WTC11 (cell line): ENCODE measurements around the gene TP53BP2. TPM values are rescaled to one million over a fixed set of nuclear protein-coding genes. Genes with fewer than 3 reads are reported as not detected.

Source experiments
- ATAC-seq: fragments of 200-7000 bp; cut with Tn5 transposase; 2 replicates; pipeline ENCODE4 v1.10.0; 2021; ENCODE audit warnings: mild to moderate bottlenecking, moderate library complexity
- CTCF ChIA-PET: fragments of 300-600 bp; sonication (Branson Sonifier 250); formaldehyde crosslinking; loops from one replicate; lab custom pipeline; 2021; ENCODE audit warnings: antibody characterized with exemption; lab: Charles Lee
- POLR2A ChIA-PET: fragments of 350-600 bp; sonication (Branson Sonifier 250); formaldehyde crosslinking; loops from one replicate; lab custom pipeline; 2021; ENCODE audit warnings: antibody characterized with exemption; lab: Charles Lee
- DNase-seq: peaks from one replicate; pipeline ENCODE4 v3.0.0; 2021; ENCODE audit warnings: low spot score
- H3K27ac Mint-ChIP-seq: 2 replicates; pipeline ENCODE4 v1.8.0; 2021; ENCODE audit warnings: mixed read lengths
- H3K27me3 Mint-ChIP-seq: 2 replicates; pipeline ENCODE4 v1.8.0; 2021; ENCODE audit warnings: low read depth, mild to moderate bottlenecking, moderate library complexity, mixed read lengths
- H3K36me3 Mint-ChIP-seq: 2 replicates; pipeline ENCODE4 v1.8.0; 2021; ENCODE audit warnings: mixed read lengths
- H3K4me1 Mint-ChIP-seq: 2 replicates; pipeline ENCODE4 v1.8.0; 2022; ENCODE audit warnings: mixed read lengths
- H3K4me3 Mint-ChIP-seq: 2 replicates; pipeline ENCODE4 v1.8.0; 2021; ENCODE audit warnings: mild to moderate bottlenecking, moderate library complexity, mixed read lengths
- H3K9me3 Mint-ChIP-seq: 2 replicates; pipeline ENCODE4 v1.8.0; 2021; ENCODE audit warnings: mixed read lengths
- CBFB ChIP-seq: sonication (generic); formaldehyde crosslinking; IDR thresholded peaks from 2 replicates; pipeline ENCODE4 v1.8.1; 2022; ENCODE audit warnings: mild to moderate bottlenecking, low read depth, missing genetic modification reagents
- ETV6 ChIP-seq: sonication (generic); formaldehyde crosslinking; IDR thresholded peaks from 2 replicates; pipeline ENCODE4 v1.8.1; 2022; ENCODE audit warnings: mild to moderate bottlenecking, missing genetic modification reagents
- FOXP1 ChIP-seq: sonication (generic); formaldehyde crosslinking; IDR thresholded peaks from 2 replicates; pipeline ENCODE4 v1.8.0; 2022; ENCODE audit warnings: missing genetic modification reagents, mild to moderate bottlenecking, moderate library complexity, borderline replicate concordance
- GABPB1 ChIP-seq: sonication (generic); formaldehyde crosslinking; IDR thresholded peaks from 2 replicates; pipeline ENCODE4 v1.8.1; 2023; ENCODE audit warnings: mild to moderate bottlenecking, missing genetic modification reagents
- IRF2 ChIP-seq: sonication (generic); formaldehyde crosslinking; IDR thresholded peaks from 2 replicates; pipeline ENCODE4 v1.8.0; 2022; ENCODE audit warnings: low read depth, missing genetic modification reagents, borderline replicate concordance
- MXD4 ChIP-seq: fragments of 250-450 bp; sonication (Bioruptor Pico); IDR thresholded peaks from 2 replicates; pipeline ENCODE4 v1.8.0; 2021; ENCODE audit warnings: mild to moderate bottlenecking, moderate library complexity, borderline replicate concordance
- MYBL2 ChIP-seq: sonication (generic); formaldehyde crosslinking; IDR thresholded peaks from 2 replicates; pipeline ENCODE4 v1.8.1; 2023; ENCODE audit warnings: mild to moderate bottlenecking, moderate library complexity, missing genetic modification reagents
- NFATC4 ChIP-seq: fragments of 250-450 bp; sonication (Bioruptor Pico); IDR thresholded peaks from 2 replicates; pipeline ENCODE4 v1.9.0; 2021; ENCODE audit warnings: mild to moderate bottlenecking
- NFE2L1 ChIP-seq: sonication (generic); formaldehyde crosslinking; IDR thresholded peaks from 2 replicates; pipeline ENCODE4 v1.8.1; 2023; ENCODE audit warnings: missing genetic modification reagents
- NR2C2 ChIP-seq: sonication (generic); formaldehyde crosslinking; IDR thresholded peaks from 2 replicates; pipeline ENCODE4 v1.8.0; 2022; ENCODE audit warnings: mild to moderate bottlenecking, missing genetic modification reagents
- RORB ChIP-seq: fragments of 250-450 bp; sonication (Bioruptor Pico); IDR thresholded peaks from 2 replicates; pipeline ENCODE4 v1.9.0; 2021; ENCODE audit warnings: mild to moderate bottlenecking
- SMAD3 ChIP-seq: sonication (generic); formaldehyde crosslinking; IDR thresholded peaks from 2 replicates; pipeline ENCODE4 v1.8.0; 2022; ENCODE audit warnings: missing genetic modification reagents, mild to moderate bottlenecking, borderline replicate concordance
- SOX15 ChIP-seq: fragments of 250-450 bp; sonication (Bioruptor Pico); IDR thresholded peaks from 2 replicates; pipeline ENCODE4 v1.9.0; 2021; ENCODE audit warnings: mild to moderate bottlenecking
- TCF7 ChIP-seq: sonication (generic); formaldehyde crosslinking; IDR thresholded peaks from 2 replicates; pipeline ENCODE4 v1.8.0; 2022; ENCODE audit warnings: mild to moderate bottlenecking, low read depth, missing genetic modification reagents, moderate library complexity
- TEAD4 ChIP-seq: sonication (generic); formaldehyde crosslinking; IDR thresholded peaks from 2 replicates; pipeline ENCODE4 v1.8.0; 2022; ENCODE audit warnings: mild to moderate bottlenecking, missing genetic modification reagents
- TP53 ChIP-seq: sonication (generic); formaldehyde crosslinking; IDR thresholded peaks from 2 replicates; pipeline ENCODE4 v1.8.1; 2023; ENCODE audit warnings: mild to moderate bottlenecking, missing genetic modification reagents
- ZNF138 ChIP-seq: sonication (generic); formaldehyde crosslinking; conservative IDR thresholded peaks from 2 replicates; pipeline ENCODE4 v1.8.1; 2022; ENCODE audit warnings: mild to moderate bottlenecking, moderate library complexity, missing genetic modification reagents
- ZNF396 ChIP-seq: fragments of 250-450 bp; sonication (Bioruptor Pico); IDR thresholded peaks from 2 replicates; pipeline ENCODE4 v1.8.0; 2021; ENCODE audit warnings: mild to moderate bottlenecking, moderate library complexity, borderline replicate concordance
- ZNF423 ChIP-seq: fragments of 250-450 bp; sonication (Bioruptor Pico); IDR thresholded peaks from 2 replicates; pipeline ENCODE4 v2.1.2; 2022; ENCODE audit warnings: mild to moderate bottlenecking, moderate library complexity
- ZNF671 ChIP-seq: fragments of 250-450 bp; sonication (Bioruptor Pico); IDR thresholded peaks from 2 replicates; pipeline ENCODE4 v1.8.0; 2021; ENCODE audit warnings: mild to moderate bottlenecking
- total RNA-seq: library from RNA; stranded (reverse); gene quantifications from 3 replicates; pipeline ENCODE4 v1.2.3, GENCODE V29; 2021
- TF ChIP-seq, protein P1 (sequence below): fragments of 250-450 bp; sonication (Bioruptor Pico); IDR thresholded peaks from 2 replicates; pipeline ENCODE4 v1.9.0; 2021; ENCODE audit warnings: mild to moderate bottlenecking, borderline replicate concordance
- TF ChIP-seq, protein P2 (sequence below): sonication (generic); formaldehyde crosslinking; IDR thresholded peaks from 2 replicates; pipeline ENCODE4 v1.8.1; 2022; ENCODE audit warnings: mild to moderate bottlenecking, missing genetic modification reagents, moderate library complexity, borderline replicate concordance
- TF ChIP-seq, protein P3 (sequence below): sonication (generic); formaldehyde crosslinking; IDR thresholded peaks from 2 replicates; pipeline ENCODE4 v1.8.0; 2022; ENCODE audit warnings: mild to moderate bottlenecking, missing genetic modification reagents
- TF ChIP-seq, protein P4 (sequence below): sonication (generic); formaldehyde crosslinking; IDR thresholded peaks from 2 replicates; pipeline ENCODE4 v1.8.0; 2022; ENCODE audit warnings: missing genetic modification reagents
- TF ChIP-seq, protein P5 (sequence below): sonication (generic); formaldehyde crosslinking; IDR thresholded peaks from 2 replicates; pipeline ENCODE4 v1.8.1; 2023; ENCODE audit warnings: mild to moderate bottlenecking, missing genetic modification reagents
- TF ChIP-seq, protein P6 (sequence below): sonication (generic); formaldehyde crosslinking; IDR thresholded peaks from 2 replicates; pipeline ENCODE4 v1.8.1; 2023; ENCODE audit warnings: mild to moderate bottlenecking, missing genetic modification reagents, moderate library complexity

TP53BP2 gene
- total RNA-seq, 1 experiment from 2014 or later, result 42.7 TPM

DNA sequence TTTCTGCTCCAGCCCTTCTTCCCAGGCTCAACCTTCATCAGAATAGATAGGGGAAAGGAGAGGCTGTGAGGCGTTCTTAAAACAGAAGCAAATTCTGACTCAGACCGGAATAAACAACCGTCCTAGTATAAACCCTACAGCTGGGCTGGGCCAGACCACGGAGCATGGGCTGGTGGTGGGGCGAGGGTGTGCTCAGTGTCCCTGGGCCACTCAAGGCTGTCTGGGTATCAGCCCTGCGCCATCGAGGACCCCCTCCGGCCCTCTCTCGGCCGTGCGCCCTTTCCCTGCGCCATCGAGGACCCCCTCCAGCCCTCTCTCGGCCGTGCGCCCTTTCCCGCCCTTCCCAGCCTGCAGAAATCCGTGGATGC, 97.4 kb downstream of the TP53BP2 start:
- ChIA-PET POLR2A (interaction anchor here (1.0 kb wide), 1 partner anchor 36 kb away, joined by 3 read pairs; the partner anchor contains the start of gene CAPN2), CTCF (interaction anchor here (1.0 to 3.6 kb wide), 17 partner anchors 10 to 303 kb away, joined by 3 to 34 read pairs (median 7); partner anchors contain the start of gene CAPN2)
- peaks cover 17% of the 10 kb centered on the region for H3K4me1 Mint-ChIP-seq
- no peak for DNase-seq
- peaks cover 3% of the 10 kb centered on the region; the same call in 1 of the 2 replicates for H3K36me3 Mint-ChIP-seq
- peaks cover 30% of the 10 kb centered on the region for H3K27me3 Mint-ChIP-seq
- TF ChIP-seq FOXP1 (CRISPR knock-in tag), result no peak
- TF ChIP-seq MYBL2 (CRISPR knock-in tag), result no peak
- no peak for TF ChIP-seq ZNF671 (CRISPR knock-in tag)
- TF ChIP-seq NFE2L1 (CRISPR knock-in tag), result no peak
- no peak for TF ChIP-seq SMAD3 (CRISPR knock-in tag)
- TF ChIP-seq IRF2 (CRISPR knock-in tag), result no peak
- TF ChIP-seq TCF7 (CRISPR knock-in tag), result no peak
- TF ChIP-seq RORB (CRISPR knock-in tag), result no peak
- no peak for TF ChIP-seq ZNF423
- TF ChIP-seq ETV6, result no peak
- no peak for TF ChIP-seq NR2C2
- no peak for TF ChIP-seq NFATC4
- TF ChIP-seq, protein P1, sequence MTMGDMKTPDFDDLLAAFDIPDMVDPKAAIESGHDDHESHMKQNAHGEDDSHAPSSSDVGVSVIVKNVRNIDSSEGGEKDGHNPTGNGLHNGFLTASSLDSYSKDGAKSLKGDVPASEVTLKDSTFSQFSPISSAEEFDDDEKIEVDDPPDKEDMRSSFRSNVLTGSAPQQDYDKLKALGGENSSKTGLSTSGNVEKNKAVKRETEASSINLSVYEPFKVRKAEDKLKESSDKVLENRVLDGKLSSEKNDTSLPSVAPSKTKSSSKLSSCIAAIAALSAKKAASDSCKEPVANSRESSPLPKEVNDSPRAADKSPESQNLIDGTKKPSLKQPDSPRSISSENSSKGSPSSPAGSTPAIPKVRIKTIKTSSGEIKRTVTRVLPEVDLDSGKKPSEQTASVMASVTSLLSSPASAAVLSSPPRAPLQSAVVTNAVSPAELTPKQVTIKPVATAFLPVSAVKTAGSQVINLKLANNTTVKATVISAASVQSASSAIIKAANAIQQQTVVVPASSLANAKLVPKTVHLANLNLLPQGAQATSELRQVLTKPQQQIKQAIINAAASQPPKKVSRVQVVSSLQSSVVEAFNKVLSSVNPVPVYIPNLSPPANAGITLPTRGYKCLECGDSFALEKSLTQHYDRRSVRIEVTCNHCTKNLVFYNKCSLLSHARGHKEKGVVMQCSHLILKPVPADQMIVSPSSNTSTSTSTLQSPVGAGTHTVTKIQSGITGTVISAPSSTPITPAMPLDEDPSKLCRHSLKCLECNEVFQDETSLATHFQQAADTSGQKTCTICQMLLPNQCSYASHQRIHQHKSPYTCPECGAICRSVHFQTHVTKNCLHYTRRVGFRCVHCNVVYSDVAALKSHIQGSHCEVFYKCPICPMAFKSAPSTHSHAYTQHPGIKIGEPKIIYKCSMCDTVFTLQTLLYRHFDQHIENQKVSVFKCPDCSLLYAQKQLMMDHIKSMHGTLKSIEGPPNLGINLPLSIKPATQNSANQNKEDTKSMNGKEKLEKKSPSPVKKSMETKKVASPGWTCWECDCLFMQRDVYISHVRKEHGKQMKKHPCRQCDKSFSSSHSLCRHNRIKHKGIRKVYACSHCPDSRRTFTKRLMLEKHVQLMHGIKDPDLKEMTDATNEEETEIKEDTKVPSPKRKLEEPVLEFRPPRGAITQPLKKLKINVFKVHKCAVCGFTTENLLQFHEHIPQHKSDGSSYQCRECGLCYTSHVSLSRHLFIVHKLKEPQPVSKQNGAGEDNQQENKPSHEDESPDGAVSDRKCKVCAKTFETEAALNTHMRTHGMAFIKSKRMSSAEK (CRISPR knock-in tag), result no peak
- TF ChIP-seq SOX15, result no peak
- H3K27ac Mint-ChIP-seq, result no peak overlapping the region
- H3K4me3 Mint-ChIP-seq, result peak overlapping the region; percentile 82
- H3K9me3 Mint-ChIP-seq, result no peaks in the 10 kb centered on the region
- ATAC-seq, result peak; percentile 52

DNA sequence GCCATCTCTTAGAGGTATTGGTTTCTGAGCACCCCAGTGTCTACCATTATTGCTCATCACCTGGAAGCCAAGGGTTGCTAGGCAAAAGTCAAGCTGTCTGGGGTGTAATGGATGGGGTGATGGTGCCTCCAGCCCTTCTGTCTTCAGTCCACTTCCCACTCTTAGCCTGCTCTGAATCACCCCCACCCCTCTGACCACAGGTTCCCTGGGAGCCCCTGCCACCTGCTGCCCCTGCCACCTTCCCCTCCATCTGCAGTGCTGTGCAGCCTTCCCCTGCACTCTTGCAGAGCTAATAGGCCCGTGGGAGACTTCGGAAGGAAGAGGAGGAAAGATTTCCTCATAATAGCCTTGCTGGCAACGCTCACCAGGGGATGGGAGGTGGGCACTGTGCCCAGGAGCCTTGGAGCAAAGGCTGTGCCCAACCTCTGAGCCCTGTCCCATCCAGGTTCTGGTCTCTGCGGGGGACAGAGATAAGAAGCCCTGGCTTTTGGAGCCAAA, 97.9 kb downstream of the TP53BP2 start:
- POLR2A ChIA-PET, result no interaction called here
- Mint-ChIP-seq H3K4me3 (peak overlapping the region; percentile 82), H3K36me3 (peaks cover 3% of the 10 kb centered on the region; the same call in 1 of the 2 replicates), H3K27me3 (peaks cover 30% of the 10 kb centered on the region), H3K4me1 (peaks cover 13% of the 10 kb centered on the region), H3K27ac (no peak overlapping the region), H3K9me3 (no peaks in the 10 kb centered on the region)
- CTCF ChIA-PET, result interaction anchor here (0.5 to 3.4 kb wide), 9 partner anchors 9 to 1779 kb away, joined by 3 to 25 read pairs (median 8); no protein-coding TSS in a partner anchor
- DNase-seq (no peak), ATAC-seq (no peak)
- TF ChIP-seq MXD4 (CRISPR knock-in tag) (no peak), GABPB1 (CRISPR knock-in tag) (no peak), TP53 (no peak), MYBL2 (CRISPR knock-in tag) (no peak), CBFB (CRISPR knock-in tag) (no peak), NR2C2 (no peak), TEAD4 (no peak), ZNF138 (CRISPR knock-in tag) (no peak), ZNF396 (CRISPR knock-in tag) (no peak)
- TF ChIP-seq, protein P2, sequence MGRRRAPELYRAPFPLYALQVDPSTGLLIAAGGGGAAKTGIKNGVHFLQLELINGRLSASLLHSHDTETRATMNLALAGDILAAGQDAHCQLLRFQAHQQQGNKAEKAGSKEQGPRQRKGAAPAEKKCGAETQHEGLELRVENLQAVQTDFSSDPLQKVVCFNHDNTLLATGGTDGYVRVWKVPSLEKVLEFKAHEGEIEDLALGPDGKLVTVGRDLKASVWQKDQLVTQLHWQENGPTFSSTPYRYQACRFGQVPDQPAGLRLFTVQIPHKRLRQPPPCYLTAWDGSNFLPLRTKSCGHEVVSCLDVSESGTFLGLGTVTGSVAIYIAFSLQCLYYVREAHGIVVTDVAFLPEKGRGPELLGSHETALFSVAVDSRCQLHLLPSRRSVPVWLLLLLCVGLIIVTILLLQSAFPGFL (CRISPR knock-in tag), result no peak
- TF ChIP-seq, protein P3, sequence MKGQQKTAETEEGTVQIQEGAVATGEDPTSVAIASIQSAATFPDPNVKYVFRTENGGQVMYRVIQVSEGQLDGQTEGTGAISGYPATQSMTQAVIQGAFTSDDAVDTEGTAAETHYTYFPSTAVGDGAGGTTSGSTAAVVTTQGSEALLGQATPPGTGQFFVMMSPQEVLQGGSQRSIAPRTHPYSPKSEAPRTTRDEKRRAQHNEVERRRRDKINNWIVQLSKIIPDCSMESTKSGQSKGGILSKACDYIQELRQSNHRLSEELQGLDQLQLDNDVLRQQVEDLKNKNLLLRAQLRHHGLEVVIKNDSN, result no peak
- TF ChIP-seq, protein P4, sequence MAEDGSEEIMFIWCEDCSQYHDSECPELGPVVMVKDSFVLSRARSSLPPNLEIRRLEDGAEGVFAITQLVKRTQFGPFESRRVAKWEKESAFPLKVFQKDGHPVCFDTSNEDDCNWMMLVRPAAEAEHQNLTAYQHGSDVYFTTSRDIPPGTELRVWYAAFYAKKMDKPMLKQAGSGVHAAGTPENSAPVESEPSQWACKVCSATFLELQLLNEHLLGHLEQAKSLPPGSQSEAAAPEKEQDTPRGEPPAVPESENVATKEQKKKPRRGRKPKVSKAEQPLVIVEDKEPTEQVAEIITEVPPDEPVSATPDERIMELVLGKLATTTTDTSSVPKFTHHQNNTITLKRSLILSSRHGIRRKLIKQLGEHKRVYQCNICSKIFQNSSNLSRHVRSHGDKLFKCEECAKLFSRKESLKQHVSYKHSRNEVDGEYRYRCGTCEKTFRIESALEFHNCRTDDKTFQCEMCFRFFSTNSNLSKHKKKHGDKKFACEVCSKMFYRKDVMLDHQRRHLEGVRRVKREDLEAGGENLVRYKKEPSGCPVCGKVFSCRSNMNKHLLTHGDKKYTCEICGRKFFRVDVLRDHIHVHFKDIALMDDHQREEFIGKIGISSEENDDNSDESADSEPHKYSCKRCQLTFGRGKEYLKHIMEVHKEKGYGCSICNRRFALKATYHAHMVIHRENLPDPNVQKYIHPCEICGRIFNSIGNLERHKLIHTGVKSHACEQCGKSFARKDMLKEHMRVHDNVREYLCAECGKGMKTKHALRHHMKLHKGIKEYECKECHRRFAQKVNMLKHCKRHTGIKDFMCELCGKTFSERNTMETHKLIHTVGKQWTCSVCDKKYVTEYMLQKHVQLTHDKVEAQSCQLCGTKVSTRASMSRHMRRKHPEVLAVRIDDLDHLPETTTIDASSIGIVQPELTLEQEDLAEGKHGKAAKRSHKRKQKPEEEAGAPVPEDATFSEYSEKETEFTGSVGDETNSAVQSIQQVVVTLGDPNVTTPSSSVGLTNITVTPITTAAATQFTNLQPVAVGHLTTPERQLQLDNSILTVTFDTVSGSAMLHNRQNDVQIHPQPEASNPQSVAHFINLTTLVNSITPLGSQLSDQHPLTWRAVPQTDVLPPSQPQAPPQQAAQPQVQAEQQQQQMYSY (CRISPR knock-in tag), result no peak
- TF ChIP-seq, protein P5, sequence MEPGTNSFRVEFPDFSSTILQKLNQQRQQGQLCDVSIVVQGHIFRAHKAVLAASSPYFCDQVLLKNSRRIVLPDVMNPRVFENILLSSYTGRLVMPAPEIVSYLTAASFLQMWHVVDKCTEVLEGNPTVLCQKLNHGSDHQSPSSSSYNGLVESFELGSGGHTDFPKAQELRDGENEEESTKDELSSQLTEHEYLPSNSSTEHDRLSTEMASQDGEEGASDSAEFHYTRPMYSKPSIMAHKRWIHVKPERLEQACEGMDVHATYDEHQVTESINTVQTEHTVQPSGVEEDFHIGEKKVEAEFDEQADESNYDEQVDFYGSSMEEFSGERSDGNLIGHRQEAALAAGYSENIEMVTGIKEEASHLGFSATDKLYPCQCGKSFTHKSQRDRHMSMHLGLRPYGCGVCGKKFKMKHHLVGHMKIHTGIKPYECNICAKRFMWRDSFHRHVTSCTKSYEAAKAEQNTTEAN (CRISPR knock-in tag), result no peak
- TF ChIP-seq, protein P6, sequence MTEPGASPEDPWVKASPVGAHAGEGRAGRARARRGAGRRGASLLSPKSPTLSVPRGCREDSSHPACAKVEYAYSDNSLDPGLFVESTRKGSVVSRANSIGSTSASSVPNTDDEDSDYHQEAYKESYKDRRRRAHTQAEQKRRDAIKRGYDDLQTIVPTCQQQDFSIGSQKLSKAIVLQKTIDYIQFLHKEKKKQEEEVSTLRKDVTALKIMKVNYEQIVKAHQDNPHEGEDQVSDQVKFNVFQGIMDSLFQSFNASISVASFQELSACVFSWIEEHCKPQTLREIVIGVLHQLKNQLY (CRISPR knock-in tag), result no peak
